ENCODE data around the gene WNT11. TPM values are rescaled to one million over a fixed set of nuclear protein-coding genes. Genes with fewer than 3 reads are reported as not detected.

The WNT11 gene
- total RNA-seq (2014; rRNA removed; shearing (Covaris generic)): 0.63 TPM in 1 of 2 replicates, not detected in the other
- polyA plus RNA-seq (2016; fragmentation: Nextera tagmentation; extraction: Ambion mirVana): not detected in 2 replicates

GRCh38 chr11:76206327-76207081 lies at the start of gene WNT11:
Gene WNT11 (minus strand): TSS chr11:76206502. CDS start chr11:76206407, 95 bp downstream.
- in situ Hi-C loops (cut with MboI): no loop called here
- H3K9ac ChIP-seq: peak within 1 kb of the TSS; percentile 36; the same call in 1 of the 2 replicates
- H4K20me1 ChIP-seq (ENCODE audit: insufficient read depth): no peaks in the 10 kb centered on the region
- H3K4me2 ChIP-seq (ENCODE audit: unreplicated experiment): peak within 1 kb of the TSS; percentile 98
- H3F3A ChIP-seq (ENCODE audit: insufficient read depth): no peaks in the 10 kb centered on the region
- H3K9me2 ChIP-seq (ENCODE audit: insufficient read depth): no peaks in the 10 kb centered on the region
- H2AFZ ChIP-seq: peak within 1 kb of the TSS; percentile 94
- DNase-seq: peak; percentile 69
- H3K36me3 ChIP-seq (ENCODE audit: low read depth): no peaks in the 10 kb centered on the region
- no peaks in the 10 kb centered on the region for H3K79me2 ChIP-seq (ENCODE audit: insufficient read depth)
- H3K9me3 ChIP-seq (ENCODE audit: low read depth): no peaks in the 10 kb centered on the region
- 1 to 2% methylated on average over 65 to 66 of the region's 80 CpGs for WGBS, 2 experiments (ENCODE audit: low coverage in 1 of 2, low lambda C conversion rate in 2 of 2, missing lambda C conversion rate in 2 of 2)
- TF ChIP-seq EZH2phosphoT487 (IDR thresholded peaks at IDR 0.05; ENCODE audit: insufficient read depth, low read depth): no peak
- TF ChIP-seq EZH2 (IDR thresholded peaks at IDR 0.05; ENCODE audit: insufficient read depth, poor library complexity, severe bottlenecking): peak; percentile 50
- peak within 1 kb of the TSS; percentile 75 for H3K4me3 ChIP-seq
- peaks cover 22% of the 10 kb centered on the region for H3K27me3 ChIP-seq (replicated peaks; ENCODE audit: insufficient read depth)
- 0 out of 2 replicates have a peak, but pooled peaks cover 5% of the 10 kb centered on the region for H3K4me1 ChIP-seq (ENCODE audit: insufficient read depth)
- no peak within 1 kb of the TSS for H3K27ac ChIP-seq

GRCh38 chr11:76253416-76253815 lies 47.1 kb upstream of the WNT11 start:
- H4K20me1 ChIP-seq (ENCODE audit: insufficient read depth): no peaks in the 10 kb centered on the region
- H3K4me3 ChIP-seq: no peak overlapping the region
- H3K36me3 ChIP-seq (ENCODE audit: low read depth): no peaks in the 10 kb centered on the region
- no peak overlapping the region for H3K4me2 ChIP-seq (ENCODE audit: unreplicated experiment)
- no peak overlapping the region for H3K27ac ChIP-seq
- TF ChIP-seq EZH2phosphoT487 (IDR thresholded peaks at IDR 0.05; ENCODE audit: insufficient read depth, low read depth) (no peak), EZH2 (IDR thresholded peaks at IDR 0.05; ENCODE audit: insufficient read depth, poor library complexity, severe bottlenecking) (no peak)
- peaks cover 8% of the 10 kb centered on the region for H3K4me1 ChIP-seq (ENCODE audit: insufficient read depth)
- H3K9me3 ChIP-seq (ENCODE audit: low read depth): no peaks in the 10 kb centered on the region
- H3F3A ChIP-seq (ENCODE audit: insufficient read depth): no peaks in the 10 kb centered on the region
- in situ Hi-C loops (cut with MboI): no loop called here
- H3K9me2 ChIP-seq (ENCODE audit: insufficient read depth): no peaks in the 10 kb centered on the region
- no peak overlapping the region for H3K9ac ChIP-seq
- H3K79me2 ChIP-seq (ENCODE audit: insufficient read depth): no peaks in the 10 kb centered on the region
- peaks cover 22% of the 10 kb centered on the region for H3K27me3 ChIP-seq (replicated peaks; ENCODE audit: insufficient read depth)
- 72 to 75% methylated on average over 9 of the region's 9 CpGs for WGBS, 2 experiments (ENCODE audit: low coverage in 1 of 2, low lambda C conversion rate in 2 of 2, missing lambda C conversion rate in 2 of 2)
- no peak for DNase-seq
- H2AFZ ChIP-seq: no peak overlapping the region

- Histone ChIP-seq H3K9me2 (ENCODE audit: insufficient read depth) (no peaks in the 10 kb centered on the region), H2AFZ (no peak overlapping the region), H3K9me3 (ENCODE audit: low read depth) (no peaks in the 10 kb centered on the region), H3K27ac (no peak overlapping the region), H3K9ac (no peak overlapping the region), H3K27me3 (replicated peaks; ENCODE audit: insufficient read depth) (peaks cover 14% of the 10 kb centered on the region; the same call in 1 of the 2 replicates), H4K20me1 (ENCODE audit: insufficient read depth) (no peaks in the 10 kb centered on the region), H3K79me2 (ENCODE audit: insufficient read depth) (no peaks in the 10 kb centered on the region), H3K4me2 (ENCODE audit: unreplicated experiment) (no peak overlapping the region), H3F3A (ENCODE audit: insufficient read depth) (no peaks in the 10 kb centered on the region), H3K4me1 (ENCODE audit: insufficient read depth) (peaks cover 8% of the 10 kb centered on the region), H3K36me3 (ENCODE audit: low read depth) (no peaks in the 10 kb centered on the region), H3K4me3 (no peak overlapping the region)
- in situ Hi-C loops (cut with MboI): no loop called here
- TF ChIP-seq EZH2phosphoT487 (IDR thresholded peaks at IDR 0.05; ENCODE audit: insufficient read depth, low read depth) (no peak), EZH2 (IDR thresholded peaks at IDR 0.05; ENCODE audit: insufficient read depth, poor library complexity, severe bottlenecking) (no peak)
- 63% methylated on average over 9 of the region's 9 CpGs for WGBS, 2 experiments (ENCODE audit: low coverage in 1 of 2, low lambda C conversion rate in 2 of 2, missing lambda C conversion rate in 2 of 2)
- no peak for DNase-seq
Measured at GRCh38 chr11:76252631-76253070, 46.3 kb upstream of the WNT11 start.

- in situ Hi-C loops (cut with MboI): no loop called here
- DNase-seq: peak; percentile 74
Measured at GRCh38 chr11:76251576-76251975, 45.3 kb upstream of the WNT11 start.

More at GRCh38 chr11:76251576-76251975, 45.3 kb upstream of the WNT11 start:
- Histone ChIP-seq H3K36me3 (ENCODE audit: low read depth) (no peaks in the 10 kb centered on the region), H3K9me2 (ENCODE audit: insufficient read depth) (no peaks in the 10 kb centered on the region), H3K4me3 (no peak overlapping the region), H3K79me2 (ENCODE audit: insufficient read depth) (no peaks in the 10 kb centered on the region), H3K27me3 (replicated peaks; ENCODE audit: insufficient read depth) (peaks cover 10% of the 10 kb centered on the region; the same call in 1 of the 2 replicates), H3K27ac (peak overlapping the region; percentile 34; the same call in 1 of the 2 replicates), H3F3A (ENCODE audit: insufficient read depth) (no peaks in the 10 kb centered on the region), H3K9me3 (ENCODE audit: low read depth) (no peaks in the 10 kb centered on the region), H4K20me1 (ENCODE audit: insufficient read depth) (no peaks in the 10 kb centered on the region), H2AFZ (no peak overlapping the region), H3K9ac (no peak overlapping the region), H3K4me1 (ENCODE audit: insufficient read depth) (peaks cover 8% of the 10 kb centered on the region), H3K4me2 (ENCODE audit: unreplicated experiment) (peak overlapping the region; percentile 3)
- no peak for TF ChIP-seq EZH2 (IDR thresholded peaks at IDR 0.05; ENCODE audit: insufficient read depth, poor library complexity, severe bottlenecking)
- no peak for TF ChIP-seq EZH2phosphoT487 (IDR thresholded peaks at IDR 0.05; ENCODE audit: insufficient read depth, low read depth)
- WGBS, 2 experiments (ENCODE audit: low coverage in 1 of 2, low lambda C conversion rate in 2 of 2, missing lambda C conversion rate in 2 of 2): 0 to 8% methylated on average over 2 of the region's 2 CpGs

Measured in GM23248 (cell line).